ENCODE results near the gene EDRF1.

The EDRF1 gene

DNA sequence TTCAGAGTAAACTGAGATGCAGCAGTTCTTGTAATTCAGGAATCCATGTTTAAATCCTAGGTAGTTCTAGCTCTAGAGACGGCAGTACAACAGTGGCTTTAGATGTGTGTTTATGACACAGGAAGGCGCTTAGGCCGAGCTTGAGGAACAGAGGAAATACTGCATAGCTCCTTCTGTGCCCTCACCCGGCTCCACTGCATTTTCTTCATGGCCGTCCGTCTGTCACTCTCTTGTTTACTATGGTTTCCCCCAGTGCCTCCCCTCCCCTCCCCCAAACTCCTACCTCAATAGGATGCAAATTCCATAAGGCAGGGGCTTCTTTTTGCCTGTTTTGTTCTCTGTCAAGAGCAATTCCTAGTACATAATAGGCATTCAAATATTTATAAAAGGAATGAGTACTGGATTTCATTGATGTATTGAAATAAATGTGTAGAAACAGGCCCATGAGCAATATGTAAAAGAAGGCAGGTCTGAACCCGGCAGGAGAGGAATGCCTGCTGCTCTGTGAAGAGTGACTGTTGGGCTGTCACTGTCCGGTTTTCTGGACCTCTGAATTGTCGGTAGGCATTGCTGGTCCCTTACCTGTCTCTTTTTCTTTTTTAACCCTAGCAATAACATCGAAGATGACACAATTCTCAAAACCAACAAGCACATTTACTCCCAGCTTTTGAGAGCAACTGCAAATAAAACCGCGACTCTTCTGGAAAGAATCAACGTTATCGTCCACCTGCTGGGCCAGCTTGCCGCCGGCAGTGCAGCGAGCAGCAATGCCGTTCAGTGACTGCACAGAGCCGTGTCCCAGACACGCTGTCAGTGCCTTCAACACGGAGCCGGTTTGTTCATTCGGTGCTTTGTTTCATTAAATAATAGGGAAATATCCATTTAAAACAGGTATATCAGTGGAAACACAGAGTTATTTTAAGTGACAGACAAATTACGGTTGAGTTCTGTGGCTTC, 43.5 kb downstream of the EDRF1 start (continued):
- TF ChIP-seq ZNF175 (tag by site-specific recombination; IDR thresholded peaks at IDR 0.05) = no peak
- no peak for TF ChIP-seq ZNF555 (tag by site-specific recombination; conservative IDR thresholded peaks at IDR 0.05)
- no peak for TF ChIP-seq ZBTB7A (tag by site-specific recombination; IDR thresholded peaks at IDR 0.05; ENCODE audit: low read depth)
- no peak for TF ChIP-seq ZNF585B (tag by site-specific recombination; IDR thresholded peaks at IDR 0.05)

DNA sequence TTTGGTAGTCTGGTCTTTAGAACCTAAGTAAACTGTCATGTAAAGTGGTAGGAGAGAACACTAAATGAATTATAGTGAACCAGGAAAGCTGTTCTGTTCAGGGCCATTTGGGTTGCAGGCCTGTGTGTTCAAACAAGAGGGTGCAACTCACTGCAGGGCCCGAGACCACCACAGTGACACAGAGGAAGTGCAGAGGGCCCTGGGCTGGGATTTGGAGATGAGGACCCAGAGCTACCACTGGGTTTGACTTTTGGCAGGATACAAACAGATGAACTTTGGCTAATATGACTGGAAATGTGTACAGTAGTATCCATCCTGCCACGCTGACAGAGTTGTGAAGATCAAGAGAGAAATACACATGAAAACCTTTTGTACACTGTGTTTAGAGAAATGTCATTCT, 46.3 kb downstream of the EDRF1 start:
- TF ChIP-seq ZNF544 (tag by site-specific recombination; IDR thresholded peaks at IDR 0.05) (no peak), KLF10 (tag by site-specific recombination; IDR thresholded peaks at IDR 0.05) (no peak), ZNF48 (tag by site-specific recombination; IDR thresholded peaks at IDR 0.05) (no peak), ZBTB20 (tag by site-specific recombination; IDR thresholded peaks at IDR 0.05) (no peak), ZNF404 (tag by site-specific recombination; IDR thresholded peaks at IDR 0.05) (no peak)
- TF ChIP-seq, protein P1, sequence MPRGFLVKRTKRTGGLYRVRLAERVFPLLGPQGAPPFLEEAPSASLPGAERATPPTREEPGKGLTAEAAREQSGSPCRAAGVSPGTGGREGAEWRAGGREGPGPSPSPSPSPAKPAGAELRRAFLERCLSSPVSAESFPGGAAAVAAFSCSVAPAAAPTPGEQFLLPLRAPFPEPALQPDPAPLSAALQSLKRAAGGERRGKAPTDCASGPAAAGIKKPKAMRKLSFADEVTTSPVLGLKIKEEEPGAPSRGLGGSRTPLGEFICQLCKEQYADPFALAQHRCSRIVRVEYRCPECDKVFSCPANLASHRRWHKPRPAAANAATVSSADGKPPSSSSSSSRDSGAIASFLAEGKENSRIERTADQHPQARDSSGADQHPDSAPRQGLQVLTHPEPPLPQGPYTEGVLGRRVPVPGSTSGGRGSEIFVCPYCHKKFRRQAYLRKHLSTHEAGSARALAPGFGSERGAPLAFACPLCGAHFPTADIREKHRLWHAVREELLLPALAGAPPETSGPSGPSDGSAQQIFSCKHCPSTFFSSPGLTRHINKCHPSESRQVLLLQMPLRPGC (tag by site-specific recombination; IDR thresholded peaks at IDR 0.05) = no peak
- Histone ChIP-seq H3K4me3 (ENCODE audit: low read depth, low read length) (no peak overlapping the region), H3K27ac (ENCODE audit: extremely low read depth, low read depth, low read length) (no peak overlapping the region), H3K9me3 (ENCODE audit: control insufficient read depth, insufficient read depth, low read depth, low read length) (no peaks in the 10 kb centered on the region), H3K36me3 (ENCODE audit: control insufficient read depth in 2 of 2, insufficient read depth in 1 of 2, low read length in 2 of 2) (peaks cover 34 to 71% of the 10 kb centered on the region in 2 experiments), H3K4me1 (ENCODE audit: control insufficient read depth, insufficient read depth, low read length) (peaks cover 4% of the 10 kb centered on the region; the same call in 1 of the 2 replicates)
- POLR2A ChIA-PET = no interaction called here
- CTCF ChIA-PET = interaction anchor here (0.8 kb wide), 1 partner anchor 70 kb away, joined by 3 read pairs; no protein-coding TSS in a partner anchor

DNA sequence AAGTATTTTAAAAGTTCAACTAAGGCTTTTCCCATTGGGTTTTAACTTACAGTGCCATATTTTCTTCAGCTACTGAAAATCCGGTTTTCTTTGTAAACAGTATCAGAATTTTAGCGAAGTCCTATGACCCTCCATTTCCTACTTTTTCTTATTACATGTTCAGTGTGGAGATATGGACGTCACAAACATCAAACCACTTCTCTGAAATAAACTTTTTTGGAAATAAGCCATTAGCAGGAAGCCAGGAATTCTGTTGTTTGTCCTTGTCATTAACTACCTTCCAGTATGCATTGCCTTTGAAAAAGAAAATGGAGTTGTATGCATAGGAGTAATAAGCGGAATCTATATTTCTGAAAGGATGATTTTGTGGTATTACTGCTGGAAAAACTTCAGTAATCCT, 47.0 kb downstream of the EDRF1 start:
- Histone ChIP-seq H3K27ac (ENCODE audit: extremely low read depth, low read depth, low read length) (no peak overlapping the region), H3K4me1 (ENCODE audit: control insufficient read depth, insufficient read depth, low read length) (peaks cover 4% of the 10 kb centered on the region; the same call in 1 of the 2 replicates), H3K9me3 (ENCODE audit: control insufficient read depth, insufficient read depth, low read depth, low read length) (no peaks in the 10 kb centered on the region), H3K36me3 (ENCODE audit: control insufficient read depth in 2 of 2, insufficient read depth in 1 of 2, low read length in 2 of 2) (peaks cover 28 to 65% of the 10 kb centered on the region in 2 experiments), H3K4me3 (ENCODE audit: low read depth, low read length) (no peak overlapping the region)
- ChIA-PET CTCF (no interaction called here), POLR2A (no interaction called here)
- no peak for TF ChIP-seq SP7 (tag by site-specific recombination; IDR thresholded peaks at IDR 0.05)
- TF ChIP-seq ZNF10 (tag by site-specific recombination; IDR thresholded peaks at IDR 0.05) = no peak
- no peak for TF ChIP-seq ZNF544 (tag by site-specific recombination; IDR thresholded peaks at IDR 0.05)

DNA sequence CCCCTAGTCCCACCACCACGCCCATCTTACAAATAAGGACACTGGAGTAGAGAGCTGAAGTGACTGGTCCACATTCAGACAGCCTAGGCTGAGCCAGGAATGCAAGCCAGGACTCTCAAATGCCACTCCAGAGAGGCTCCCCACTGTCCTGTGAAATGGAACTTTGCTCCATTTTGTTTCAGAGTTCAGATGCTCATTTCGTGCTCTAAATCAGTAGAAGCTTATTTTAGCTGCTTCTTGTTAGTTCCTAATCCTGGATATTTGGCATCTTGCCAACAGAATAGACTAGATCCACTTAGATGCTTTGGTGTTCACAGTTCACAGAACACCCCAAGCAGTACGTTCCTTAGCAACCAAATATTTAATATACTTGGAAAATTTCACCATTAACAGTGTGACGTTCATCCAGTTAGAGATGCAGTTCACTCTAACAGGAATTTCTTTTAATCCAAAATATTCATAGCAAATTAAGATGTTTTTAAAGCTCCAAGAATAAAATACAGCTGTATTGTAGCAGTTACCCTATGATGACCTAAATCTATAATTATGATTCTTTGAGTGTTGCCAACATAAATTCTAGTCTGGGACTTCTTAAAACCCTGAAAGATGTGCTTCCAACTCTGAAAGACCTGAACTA, 48.8 kb downstream of the EDRF1 start:
- Histone ChIP-seq H3K27ac (ENCODE audit: extremely low read depth, low read depth, low read length) (peak overlapping the region; percentile 36), H3K9me3 (ENCODE audit: control insufficient read depth, insufficient read depth, low read depth, low read length) (no peaks in the 10 kb centered on the region), H3K36me3 (ENCODE audit: control insufficient read depth in 2 of 2, insufficient read depth in 1 of 2, low read length in 2 of 2) (peaks cover 16 to 47% of the 10 kb centered on the region in 2 experiments), H3K4me3 (ENCODE audit: low read depth, low read length) (no peak overlapping the region), H3K4me1 (ENCODE audit: control insufficient read depth, insufficient read depth, low read length) (peaks cover 4% of the 10 kb centered on the region; the same call in 1 of the 2 replicates)
- ChIA-PET POLR2A (interaction anchor here (1.2 kb wide), 1 partner anchor 55 kb away, joined by 3 read pairs; the partner anchor contains the start of genes BCCIP and UROS), CTCF (interaction anchor here (0.6 kb wide), 1 partner anchor 72 kb away, joined by 3 read pairs; no protein-coding TSS in a partner anchor)
- TF ChIP-seq, protein P2, sequence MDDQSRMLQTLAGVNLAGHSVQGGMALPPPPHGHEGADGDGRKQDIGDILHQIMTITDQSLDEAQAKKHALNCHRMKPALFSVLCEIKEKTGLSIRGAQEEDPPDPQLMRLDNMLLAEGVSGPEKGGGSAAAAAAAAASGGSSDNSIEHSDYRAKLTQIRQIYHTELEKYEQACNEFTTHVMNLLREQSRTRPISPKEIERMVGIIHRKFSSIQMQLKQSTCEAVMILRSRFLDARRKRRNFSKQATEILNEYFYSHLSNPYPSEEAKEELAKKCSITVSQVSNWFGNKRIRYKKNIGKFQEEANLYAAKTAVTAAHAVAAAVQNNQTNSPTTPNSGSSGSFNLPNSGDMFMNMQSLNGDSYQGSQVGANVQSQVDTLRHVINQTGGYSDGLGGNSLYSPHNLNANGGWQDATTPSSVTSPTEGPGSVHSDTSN (CRISPR knock-in tag; IDR thresholded peaks at IDR 0.05) = no peak
- peak; percentile 63; the same call in 1 of the 2 replicates for TF ChIP-seq ZNF561 (tag by site-specific recombination; IDR thresholded peaks at IDR 0.05; ENCODE audit: borderline replicate concordance)
- peak; percentile 33; the same call in 1 of the 2 replicates for TF ChIP-seq IKZF3 (tag by site-specific recombination; IDR thresholded peaks at IDR 0.05)
- TF ChIP-seq, protein P3, sequence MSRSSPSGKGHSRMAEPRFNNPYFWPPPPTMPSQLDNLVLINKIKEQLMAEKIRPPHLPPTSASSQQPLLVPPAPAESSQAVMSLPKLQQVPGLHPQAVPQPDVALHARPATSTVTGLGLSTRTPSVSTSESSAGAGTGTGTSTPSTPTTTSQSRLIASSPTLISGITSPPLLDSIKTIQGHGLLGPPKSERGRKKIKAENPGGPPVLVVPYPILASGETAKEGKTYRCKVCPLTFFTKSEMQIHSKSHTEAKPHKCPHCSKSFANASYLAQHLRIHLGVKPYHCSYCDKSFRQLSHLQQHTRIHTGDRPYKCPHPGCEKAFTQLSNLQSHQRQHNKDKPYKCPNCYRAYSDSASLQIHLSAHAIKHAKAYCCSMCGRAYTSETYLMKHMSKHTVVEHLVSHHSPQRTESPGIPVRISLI (tag by site-specific recombination; IDR thresholded peaks at IDR 0.05) = no peak
- peak; percentile 74 for TF ChIP-seq KLF10 (tag by site-specific recombination; IDR thresholded peaks at IDR 0.05)
- TF ChIP-seq ZNF830 (tag by site-specific recombination; IDR thresholded peaks at IDR 0.05; ENCODE audit: low read depth) = peak; percentile 80; the same call in 1 of the 2 replicates
- TF ChIP-seq OSR2 (tag by site-specific recombination; IDR thresholded peaks at IDR 0.05) = no peak
- no peak for TF ChIP-seq ZNF473 (tag by site-specific recombination; IDR thresholded peaks at IDR 0.05)
- TF ChIP-seq ZNF214 (tag by site-specific recombination; IDR thresholded peaks at IDR 0.05; ENCODE audit: borderline replicate concordance) = peak; percentile 61; the same call in 1 of the 2 replicates
- TF ChIP-seq ZNF677 (tag by site-specific recombination; IDR thresholded peaks at IDR 0.05) = peak; percentile 56; the same call in 1 of the 2 replicates
- TF ChIP-seq, protein P4, sequence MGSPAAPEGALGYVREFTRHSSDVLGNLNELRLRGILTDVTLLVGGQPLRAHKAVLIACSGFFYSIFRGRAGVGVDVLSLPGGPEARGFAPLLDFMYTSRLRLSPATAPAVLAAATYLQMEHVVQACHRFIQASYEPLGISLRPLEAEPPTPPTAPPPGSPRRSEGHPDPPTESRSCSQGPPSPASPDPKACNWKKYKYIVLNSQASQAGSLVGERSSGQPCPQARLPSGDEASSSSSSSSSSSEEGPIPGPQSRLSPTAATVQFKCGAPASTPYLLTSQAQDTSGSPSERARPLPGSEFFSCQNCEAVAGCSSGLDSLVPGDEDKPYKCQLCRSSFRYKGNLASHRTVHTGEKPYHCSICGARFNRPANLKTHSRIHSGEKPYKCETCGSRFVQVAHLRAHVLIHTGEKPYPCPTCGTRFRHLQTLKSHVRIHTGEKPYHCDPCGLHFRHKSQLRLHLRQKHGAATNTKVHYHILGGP (tag by site-specific recombination; IDR thresholded peaks at IDR 0.05) = 0 out of 2 replicates have a peak, but pooled peaks have one; percentile 48

All from HEK293 (cell line).